ENCODE measurements around the gene EXOC4.
A peak's percentile ranks its signal among the peaks of the same experiment; 100 is the strongest.
"Not testable (repeated sequence)": the region's sequence is repeated elsewhere in the genome, so short reads cannot be mapped to it uniquely, and the experiment has no call there.

The EXOC4 gene

DNA sequence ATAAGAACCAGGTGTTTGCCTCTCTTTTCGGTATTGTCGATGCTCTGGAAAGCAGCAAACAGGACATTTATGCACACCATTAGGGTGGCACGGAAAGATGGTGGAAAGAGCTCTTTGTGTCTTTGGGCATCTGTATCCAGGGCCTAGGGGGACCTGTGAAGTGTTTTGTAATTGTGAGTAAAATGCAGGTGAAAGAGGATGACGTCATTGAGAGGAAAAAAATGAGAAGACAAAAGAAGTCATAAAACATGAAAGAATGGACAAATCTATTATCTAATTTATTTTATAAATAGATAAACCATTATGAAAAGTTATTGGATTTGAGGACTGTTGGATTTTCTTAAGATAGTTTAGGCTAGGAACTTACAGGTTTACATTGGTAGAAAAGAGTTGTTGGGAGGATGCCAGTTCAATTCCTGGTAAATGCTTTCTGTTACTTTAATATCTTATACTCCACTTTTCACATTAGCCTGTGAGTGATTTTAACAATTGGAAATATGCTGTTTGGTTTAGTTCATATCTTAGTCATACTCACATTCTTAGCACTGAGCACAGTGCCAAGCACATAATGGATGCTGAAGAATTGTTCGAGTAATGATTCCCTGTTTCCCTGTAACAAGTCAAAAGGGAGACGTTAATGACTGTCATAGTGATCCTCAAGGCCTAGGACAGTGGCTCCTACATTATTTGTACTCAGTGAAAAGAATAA lies 62.6 kb downstream of the EXOC4 start:
- no peak for DNase-seq

GRCh38 chr7:133319842-133320241 lies 67.0 kb downstream of the EXOC4 start:
- no peak for DNase-seq

DNA sequence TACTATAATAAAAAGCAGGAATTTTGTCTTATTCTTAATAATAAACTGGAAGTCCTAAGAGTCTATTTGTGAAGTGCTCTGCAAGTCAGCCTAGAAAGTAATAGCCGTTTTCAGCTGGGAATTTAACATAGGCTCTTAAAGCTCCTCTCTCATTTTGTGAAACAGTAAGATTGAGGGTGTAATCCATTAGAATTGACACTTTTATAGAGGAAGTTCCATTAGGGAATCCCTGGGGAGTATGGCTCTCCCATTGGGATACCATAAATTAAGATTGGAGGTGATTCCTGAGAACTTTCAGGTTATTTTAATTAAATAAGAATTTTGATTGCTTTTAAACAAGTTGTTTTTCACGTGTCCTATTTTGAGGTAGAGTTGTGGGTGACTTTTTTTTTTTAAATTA lies 68.0 kb downstream of the EXOC4 start:
- DNase-seq = no peak

- not testable (repeated sequence) for DNase-seq
Measured at GRCh38 chr7:133321366-133321765, 68.5 kb downstream of the EXOC4 start.

DNA sequence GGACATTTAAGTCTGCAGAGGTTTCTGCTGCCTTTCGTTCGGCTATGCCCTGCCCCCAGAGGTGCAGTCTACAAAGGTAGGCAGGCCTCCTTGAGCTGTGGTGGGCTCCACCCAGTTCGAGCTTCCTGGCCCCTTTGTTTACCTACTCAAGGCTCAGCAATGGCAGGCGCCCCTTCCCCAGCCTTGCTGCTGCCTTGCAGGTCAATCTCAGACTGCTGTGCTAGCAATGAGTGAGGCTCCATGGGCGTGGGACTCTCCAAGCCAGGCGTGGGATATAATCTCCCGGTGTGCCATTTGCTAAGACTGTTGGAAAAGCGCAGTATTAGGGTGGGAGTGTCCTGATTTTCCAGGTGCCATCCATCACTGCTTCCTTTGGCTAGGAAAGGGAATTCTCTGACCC lies 73.9 kb downstream of the EXOC4 start:
- not testable (repeated sequence) for DNase-seq

DNA sequence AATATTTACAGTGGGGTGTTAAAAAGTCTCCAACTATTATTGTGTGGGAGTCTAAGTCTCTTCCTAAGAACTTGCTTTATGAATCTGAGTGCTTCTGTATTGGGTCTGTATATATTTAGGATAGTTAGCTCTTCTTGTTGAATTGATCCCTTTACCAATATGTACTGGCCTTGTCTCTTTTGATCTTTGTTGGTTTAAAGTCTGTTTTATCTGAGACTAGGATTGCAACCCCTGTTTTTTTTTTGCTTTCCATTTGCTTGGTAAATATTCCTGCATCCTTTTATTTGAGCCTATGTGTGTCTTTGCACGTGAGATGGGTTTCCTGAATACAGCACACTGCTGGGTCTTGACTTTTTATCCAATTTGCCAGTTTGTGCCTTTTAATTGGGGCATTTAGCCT lies 75.1 kb downstream of the EXOC4 start:
- DNase-seq = not testable (repeated sequence)

DNA sequence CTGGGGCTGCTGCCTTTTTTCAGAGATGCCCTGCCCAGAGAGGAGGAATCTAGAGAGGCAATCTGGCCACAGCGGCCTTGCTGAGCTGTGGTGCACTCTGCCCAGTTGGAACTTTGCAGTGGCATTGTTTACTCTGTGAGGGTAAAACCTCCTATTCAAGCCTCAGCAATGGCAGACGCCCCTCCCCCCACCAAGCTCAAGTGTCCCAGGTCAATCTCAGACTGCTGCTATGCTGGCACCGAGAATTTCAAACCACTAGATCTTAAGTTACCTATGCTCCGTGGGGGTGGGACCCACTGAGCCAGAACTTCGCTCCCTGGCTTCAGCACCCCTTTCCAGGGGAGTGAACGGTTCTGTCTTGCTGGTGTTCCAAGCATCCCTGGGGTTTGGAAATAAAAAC lies 77.2 kb downstream of the EXOC4 start:
- DNase-seq = no peak

DNA sequence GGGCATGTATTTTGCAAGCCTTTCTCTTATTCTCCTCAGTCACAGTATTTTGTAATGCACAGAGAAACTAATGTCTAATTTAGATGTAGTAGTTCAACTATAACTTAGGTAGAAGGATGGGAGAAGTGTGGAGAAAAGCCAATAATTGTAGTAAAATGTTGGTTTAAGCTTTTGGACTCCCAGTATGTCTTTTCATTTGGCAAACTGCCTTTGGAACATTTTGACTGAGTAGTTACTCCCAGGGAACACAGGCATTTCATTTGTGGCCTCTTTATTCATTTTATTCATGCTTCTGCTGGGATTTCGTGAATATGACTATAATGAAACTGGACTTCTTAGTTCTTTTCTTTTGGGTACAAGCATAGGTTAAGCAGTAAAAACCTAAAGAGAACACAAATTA lies 79.0 kb downstream of the EXOC4 start:
- DNase-seq = no peak

DNA sequence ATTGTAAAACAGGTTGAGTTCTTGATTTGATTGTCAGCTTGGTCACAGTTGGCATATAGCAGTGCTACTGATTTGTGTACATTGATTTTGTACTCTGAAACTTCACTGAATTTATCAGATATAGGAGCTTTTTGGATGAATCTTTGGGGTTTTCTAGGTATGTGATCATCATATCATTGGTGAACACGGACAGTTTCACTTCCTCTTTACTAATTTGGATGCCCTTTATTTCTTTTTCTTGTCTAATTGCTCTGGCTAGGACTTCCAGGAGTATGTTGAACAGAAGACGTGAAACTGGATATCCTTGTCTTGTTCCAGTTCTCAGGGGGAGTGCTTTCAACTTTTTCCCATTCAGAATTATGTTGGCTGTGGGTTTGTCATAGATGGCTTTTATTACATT lies 86.9 kb downstream of the EXOC4 start:
- no peak for DNase-seq

DNA sequence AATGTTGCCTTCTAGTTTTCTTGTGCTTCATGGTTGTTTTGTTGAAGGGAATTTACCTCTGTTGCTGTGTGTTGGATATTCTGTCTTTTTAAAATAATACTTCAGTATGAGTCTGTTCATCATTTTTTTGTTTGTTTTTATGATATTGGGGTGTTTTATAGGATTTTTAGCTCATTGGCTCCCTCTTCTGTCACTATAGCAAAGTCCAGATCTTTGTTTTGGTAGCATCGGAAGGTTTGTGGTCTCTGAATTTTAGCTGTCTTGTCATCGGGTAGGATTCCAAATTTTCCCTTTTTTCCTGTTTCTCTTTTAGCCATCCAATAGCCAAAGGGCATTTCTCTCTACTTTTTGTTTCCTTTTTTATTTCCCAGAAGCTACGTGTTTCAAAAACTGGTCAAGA lies 91.4 kb downstream of the EXOC4 start:
- no peak for DNase-seq

GRCh38 chr7:133345690-133346421 lies 93.0 kb downstream of the EXOC4 start:
- DNase-seq = no peak

DNA sequence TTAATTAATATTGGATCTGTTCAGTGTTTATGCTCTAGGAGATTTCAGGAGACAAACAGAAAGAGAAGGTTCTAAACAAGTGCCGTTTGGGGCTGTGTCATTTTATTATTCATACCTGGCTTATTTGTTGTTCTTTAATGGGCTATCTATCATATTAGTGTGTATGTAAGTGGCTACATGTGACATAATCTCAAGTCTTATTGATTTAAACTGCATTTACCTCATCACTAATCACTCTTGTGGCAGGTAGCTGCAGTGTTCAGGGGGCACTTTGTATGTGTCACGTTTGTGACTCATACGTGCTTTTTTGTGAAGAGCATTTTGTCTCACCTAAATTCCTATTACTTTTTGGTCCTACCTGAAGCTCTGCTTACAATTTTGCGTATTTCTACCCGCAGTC lies 95.4 kb downstream of the EXOC4 start:
- no peak for DNase-seq

DNA sequence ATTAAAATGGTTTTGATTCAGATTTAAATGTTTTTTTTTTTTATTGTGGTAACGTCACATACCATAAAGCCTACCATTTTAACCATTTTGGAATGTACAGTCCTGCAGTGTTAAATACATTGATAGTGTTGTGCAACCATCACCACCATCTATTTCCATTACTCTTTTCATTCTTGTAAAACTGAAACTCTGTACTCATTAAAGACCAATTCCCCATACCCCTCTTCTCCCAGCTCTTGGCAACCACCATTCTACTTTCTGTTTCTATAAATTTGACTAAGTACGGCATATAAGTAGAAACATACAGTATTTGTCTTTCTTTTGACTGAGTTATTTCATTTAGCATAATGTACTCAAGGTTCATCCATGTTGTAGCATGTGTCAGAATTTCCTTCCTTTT lies 96.2 kb downstream of the EXOC4 start:
- DNase-seq = no peak

GRCh38 chr7:133352430-133352829 lies 99.6 kb downstream of the EXOC4 start:
- DNase-seq = no peak

GRCh38 chr7:133353775-133354174 lies 100.9 kb downstream of the EXOC4 start:
- DNase-seq = no peak

- DNase-seq = no peak
Measured at GRCh38 chr7:133354546-133355324, 101.9 kb downstream of the EXOC4 start.

DNA sequence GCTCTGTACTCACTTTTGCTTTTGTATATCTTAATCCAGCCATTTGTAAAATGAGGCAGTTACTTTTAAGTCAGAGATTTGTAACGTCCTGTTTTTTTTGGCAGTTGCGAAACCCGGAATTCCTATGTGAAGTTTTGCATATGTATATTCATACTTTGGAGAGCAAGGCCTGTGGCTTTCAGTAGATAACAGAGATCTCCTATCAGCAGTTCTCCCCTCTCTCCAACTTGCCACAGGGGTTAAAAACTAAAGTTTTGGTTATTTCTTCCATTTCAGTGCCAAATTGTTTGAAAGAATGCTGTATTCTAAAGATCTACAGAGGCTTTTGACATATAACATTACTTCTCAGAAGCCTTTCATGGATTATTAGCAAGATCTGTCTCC lies 102.4 kb downstream of the EXOC4 start:
- DNase-seq = no peak

DNA sequence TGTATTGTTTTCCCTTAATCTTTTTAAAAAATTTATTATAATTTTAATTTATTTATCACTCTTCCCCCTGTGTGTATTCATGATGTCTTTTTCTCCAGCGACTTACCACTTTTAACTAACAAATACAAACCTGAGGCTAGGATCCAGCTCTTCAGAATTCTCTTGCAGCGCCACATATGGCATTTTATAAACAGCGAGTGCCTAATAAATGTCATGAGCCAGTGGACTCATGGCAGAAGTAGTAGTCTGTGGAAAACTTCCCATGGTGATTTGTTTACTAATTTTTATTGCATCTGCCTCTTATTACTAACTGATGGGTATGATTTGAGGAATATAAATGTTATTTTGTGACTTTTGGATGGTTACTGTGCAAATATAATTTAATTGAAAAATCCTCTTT lies 102.9 kb downstream of the EXOC4 start:
- DNase-seq = no peak

- DNase-seq = no peak
Measured at GRCh38 chr7:133358708-133359107, 105.8 kb downstream of the EXOC4 start.

DNA sequence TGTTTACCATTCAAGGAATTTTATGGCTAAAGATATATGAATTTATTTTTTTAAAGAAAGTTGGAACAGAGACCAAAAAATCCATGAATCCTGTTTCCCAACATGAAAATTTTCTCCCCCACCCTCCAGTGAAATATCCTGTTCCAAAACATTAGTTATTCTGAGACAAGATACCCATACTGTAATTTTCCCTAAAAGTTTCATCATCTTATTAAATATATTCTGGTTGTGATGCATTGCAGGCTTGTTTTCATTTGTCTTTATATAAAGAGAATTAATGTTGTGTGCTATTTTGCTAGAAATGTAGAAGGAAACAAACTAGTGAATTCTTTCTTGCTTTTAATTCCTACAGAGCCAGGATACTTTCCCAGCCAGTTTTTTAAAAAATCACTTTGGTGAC lies 106.6 kb downstream of the EXOC4 start:
- no peak for DNase-seq

DNA sequence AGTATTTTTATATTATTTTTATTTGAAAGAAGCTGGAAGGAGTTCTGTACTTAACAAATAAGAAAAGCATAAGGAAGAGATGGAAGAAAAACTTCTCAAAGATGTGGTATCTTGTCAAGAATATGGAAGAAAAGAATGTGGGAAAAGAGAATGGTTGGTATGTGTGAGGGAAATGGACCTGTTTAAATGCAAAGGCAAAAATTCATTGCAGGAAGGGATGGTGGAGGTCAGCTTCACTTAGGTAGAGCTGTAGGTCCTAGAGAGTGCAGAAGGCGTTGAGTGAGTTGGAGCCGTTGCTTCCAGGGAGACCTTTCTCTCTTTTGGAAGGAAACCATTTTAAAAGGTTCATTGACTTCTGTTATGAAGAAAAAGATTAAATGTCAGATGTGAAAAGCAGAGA lies 107.3 kb downstream of the EXOC4 start:
- DNase-seq = no peak

DNA sequence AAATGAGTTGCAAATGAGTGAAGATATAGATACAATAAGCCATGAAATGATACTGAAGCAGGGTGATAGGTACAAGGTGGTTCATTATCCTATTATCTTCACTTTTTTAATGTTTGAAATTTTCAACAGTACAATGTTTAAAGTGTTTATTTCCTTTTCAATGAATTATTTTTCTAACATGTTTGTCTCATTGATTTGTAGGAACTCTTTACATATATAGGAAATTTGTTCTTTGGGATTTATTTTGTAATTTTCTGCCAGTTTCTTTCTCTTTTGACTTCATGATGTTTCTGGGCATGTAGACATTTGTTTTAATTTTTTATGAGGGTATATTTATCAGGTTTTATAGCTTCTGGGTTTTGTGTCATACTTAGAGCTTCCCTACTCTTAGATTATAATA lies 108.9 kb downstream of the EXOC4 start:
- no peak for DNase-seq

- DNase-seq = peak in 1 of 2 donors; percentile 25
Measured at GRCh38 chr7:133364959-133365690, 112.2 kb downstream of the EXOC4 start.
